HCT116 (cell line): ENCODE data around the gene CYP4F3. TPM values are rescaled to one million over a fixed set of nuclear protein-coding genes. Genes with fewer than 3 reads are reported as not detected.
"Not testable (repeated sequence)": the region's sequence is repeated elsewhere in the genome, so short reads cannot be mapped to it uniquely, and the experiment has no call there.

Experiments
- ATAC-seq: fragments of 200-7000 bp; cut with Tn5 transposase; 2 replicates; pipeline ENCODE4 v1.9.1; 2020; ENCODE audit warnings: mild to moderate bottlenecking, moderate library complexity
- BruUV-seq: library from RNA; stranded (reverse); fragments of 400-500 nt; replicated peaks from 2 replicates; lab custom pipeline; 2021; lab: Mats Ljungman, UMichigan
- CTCF ChIA-PET: fragments of 300-600 bp; sonication (Branson Sonifier 250); formaldehyde crosslinking; loops from one replicate; lab custom pipeline; 2021; ENCODE audit warnings: antibody characterized with exemption; lab: Charles Lee
- POLR2A ChIA-PET: fragments of 300-600, 350-600 bp; sonication (Branson Sonifier 250); formaldehyde crosslinking; loops from one replicate; lab custom pipeline; 2021; ENCODE audit warnings: antibody characterized with exemption; lab: Charles Lee
- RAD21 ChIA-PET, 2 experiments: fragments of 300-600 bp; sonication (Branson Sonifier 250); formaldehyde crosslinking; loops; one replicate each; lab custom pipeline; 2023; ENCODE audit warnings: low total read pairs in 2 of 2; ENCODE audit not compliant: uncharacterized antibody in 2 of 2, unreplicated experiment in 2 of 2, low non-redundant PET in 1 of 2; lab: Charles Lee
- DNase-seq: peaks from one replicate; pipeline ENCODE4 v3.0.0-alpha.2; 2010; ENCODE audit warnings: low read depth, low spot score
- H2AFZ ChIP-seq: fragments of 200-600 bp; shearing (Covaris generic), sonication (generic); 2 replicates; pipeline ENCODE4 v1.6.1; 2017; ENCODE audit warnings: low read depth, mixed run types, mixed read lengths, antibody characterized with exemption, low read length; ENCODE audit not compliant: poor library complexity, severe bottlenecking
- H3K27ac ChIP-seq: 2 replicates; pipeline ENCODE4 v1.5.1; 2012; ENCODE audit warnings: low read depth, low read length
- H3K27me3 ChIP-seq: fragments of 200-600 bp; sonication (generic); 2 replicates; pipeline ENCODE4 v1.6.1; 2016; ENCODE audit warnings: mixed run types, low read length, mixed read lengths; ENCODE audit not compliant: insufficient read depth
- H3K36me3 ChIP-seq, 2 experiments: fragments of 200-500 bp in 1 of 2; fragments of 200-600 bp in 1 of 2; sonication (Bioruptor generic) in 1 of 2; sonication (generic) in 1 of 2; 2 replicates each; pipeline versions ENCODE4 v1.5.1 to v1.6.1; 2014 to 2016; ENCODE audit warnings: low read length in 2 of 2, inconsistent platforms in 1 of 2, mixed read lengths in 1 of 2, mixed run types in 1 of 2; ENCODE audit not compliant: insufficient read depth in 2 of 2, control insufficient read depth in 1 of 2
- H3K4me1 ChIP-seq, 2 experiments: fragments of 200-600 bp in 1 of 2; sonication (generic) in 1 of 2; 2 replicates each; pipeline versions ENCODE4 v1.5.1 to v1.6.1; 2012 to 2017; ENCODE audit warnings: low read length in 2 of 2, inconsistent platforms in 1 of 2, mild to moderate bottlenecking in 1 of 2, mixed read lengths in 1 of 2, mixed run types in 1 of 2, moderate library complexity in 1 of 2; ENCODE audit not compliant: insufficient read depth in 2 of 2, control insufficient read depth in 1 of 2
- H3K4me2 ChIP-seq: fragments of 200-600 bp; sonication (generic); 2 replicates; pipeline ENCODE4 v1.6.1; 2017; ENCODE audit warnings: mixed run types, low read length, mixed read lengths
- H3K4me3 ChIP-seq, 2 experiments: fragments of 200-600 bp in 1 of 2; sonication (generic) in 1 of 2; replicated peaks in 1 of 2; 2 replicates each; pipeline ENCODE4 v1.5.1; 2011 to 2016; ENCODE audit warnings: low read length in 2 of 2, control low read depth in 1 of 2, low read depth in 1 of 2, mild to moderate bottlenecking in 1 of 2, mixed read lengths in 1 of 2, mixed run types in 1 of 2
- H3K79me2 ChIP-seq: fragments of 200-600 bp; sonication (generic); 2 replicates; pipeline ENCODE4 v1.6.1; 2017; ENCODE audit warnings: mild to moderate bottlenecking, mixed run types, low read length, moderate library complexity, mixed read lengths; ENCODE audit not compliant: insufficient read depth
- H3K9ac ChIP-seq: fragments of 200-600 bp; sonication (generic); 2 replicates; pipeline ENCODE4 v1.6.1; 2016; ENCODE audit warnings: low read length, mixed read lengths
- H3K9me2 ChIP-seq: fragments of 200-600 bp; sonication (generic), shearing (Covaris generic); 2 replicates; pipeline ENCODE4 v1.6.1; 2017; ENCODE audit warnings: mixed run types, mild to moderate bottlenecking, moderate library complexity; ENCODE audit not compliant: insufficient read depth
- H3K9me3 ChIP-seq, 2 experiments: fragments of 200-500 bp in 1 of 2; fragments of 200-600 bp in 1 of 2; sonication (Bioruptor generic) in 1 of 2; sonication (generic) in 1 of 2; 2 replicates each; pipeline ENCODE4 v1.6.1; 2014 to 2017; ENCODE audit warnings: low read length in 2 of 2, mixed read lengths in 2 of 2, inconsistent platforms in 1 of 2, low read depth in 1 of 2, mild to moderate bottlenecking in 1 of 2, mixed run types in 1 of 2, moderate library complexity in 1 of 2; ENCODE audit not compliant: control insufficient read depth in 1 of 2, insufficient read depth in 1 of 2
- H4K20me1 ChIP-seq: fragments of 200-600 bp; sonication (generic), shearing (Covaris generic); 2 replicates; pipeline ENCODE4 v1.6.1; 2017; ENCODE audit warnings: mixed run types, mild to moderate bottlenecking, moderate library complexity; ENCODE audit not compliant: insufficient read depth
- EZH2 ChIP-seq: fragments of 200-600 bp; sonication (generic); IDR thresholded peaks from 2 replicates; pipeline ENCODE4 v1.6.1; 2017; ENCODE audit warnings: antibody characterized with exemption, mixed run types
- EZH2phosphoT487 ChIP-seq: fragments of 200-600 bp; IDR thresholded peaks from 2 replicates; pipeline ENCODE4 v1.6.1; 2018; ENCODE audit warnings: antibody characterized with exemption, borderline replicate concordance
- JUND ChIP-seq: IDR thresholded peaks from 2 replicates; pipeline ENCODE4 v1.6.1; 2012
- POLR2AphosphoS5 ChIP-seq: IDR thresholded peaks from 2 replicates; pipeline ENCODE4 v1.6.1; 2011; ENCODE audit warnings: mild to moderate bottlenecking, low read depth, low read length, moderate library complexity
- SRF ChIP-seq: IDR thresholded peaks from 2 replicates; pipeline ENCODE4 v1.6.1; 2012; ENCODE audit warnings: low read depth
- ZNF274 ChIP-seq: fragments of 200-500 bp; sonication (Bioruptor generic); IDR thresholded peaks from 2 replicates; pipeline ENCODE4 v1.6.1; 2014; ENCODE audit warnings: mild to moderate bottlenecking, low read depth, low read length, inconsistent platforms
- intact Hi-C: fragments of 100-400 bp; cut with micrococcal nuclease; formaldehyde crosslinking; loops from 2 replicates; pipeline ENCODE4 v1.10.0; 2022
- total RNA-seq: library from RNA; stranded (reverse); gene quantifications from one replicate; pipeline ENCODE4 v1.2.1, GENCODE V29; 2021; ENCODE audit not compliant: unreplicated experiment

CYP4F3 gene
- total RNA-seq, 1 experiment from 2014 or later, result 3.6 TPM

DNA sequence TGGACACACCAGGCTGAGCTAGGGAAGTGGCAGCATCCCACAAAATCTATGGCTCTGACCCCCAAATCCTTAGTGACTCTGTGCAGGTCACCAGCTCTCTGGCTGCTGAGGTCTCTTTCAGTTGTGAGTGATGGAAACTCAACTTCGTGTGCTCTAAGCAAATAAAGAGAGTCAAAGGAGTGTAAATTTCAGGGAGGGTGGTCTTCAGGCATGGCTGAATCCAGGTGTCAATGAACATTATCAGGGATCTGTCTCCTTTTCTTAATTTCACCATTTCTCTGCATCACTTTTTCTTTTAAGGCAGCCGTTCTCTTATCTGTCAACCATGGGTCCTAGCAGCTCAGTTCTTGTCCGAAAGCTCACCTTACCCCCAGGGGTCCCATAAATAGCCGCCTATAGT, 38.4 kb downstream of the CYP4F3 start:
- CTCF ChIA-PET, result no interaction called here
- RAD21 ChIA-PET, result no interaction called here
- H3K27ac ChIP-seq, result no peak overlapping the region
- ATAC-seq (no peak), DNase-seq (no peak)
- peaks cover 4% of the 10 kb centered on the region; the same call in 1 of the 2 replicates for H3K27me3 ChIP-seq
- intact Hi-C loops, result no loop called here
- TF ChIP-seq EZH2phosphoT487, result no peak
- no peak for TF ChIP-seq EZH2
- no peak for TF ChIP-seq ZNF274
- TF ChIP-seq SRF, result no peak
- no peak for TF ChIP-seq JUND
- TF ChIP-seq POLR2AphosphoS5, result no peak
- no peak overlapping the region for H3K4me2 ChIP-seq
- H3K4me3 ChIP-seq, result no peak overlapping the region
- no TSS peak for BruUV-seq
- H3K4me1 ChIP-seq, result no peaks in the 10 kb centered on the region
- no peak overlapping the region for H3K9ac ChIP-seq
- no peaks in the 10 kb centered on the region for H3K36me3 ChIP-seq
- POLR2A ChIA-PET, result no interaction called here
- no peaks in the 10 kb centered on the region for H3K79me2 ChIP-seq
- no peak overlapping the region for H2AFZ ChIP-seq
- no peaks in the 10 kb centered on the region for H4K20me1 ChIP-seq
- no peaks in the 10 kb centered on the region for H3K9me2 ChIP-seq
- no peaks in the 10 kb centered on the region for H3K9me3 ChIP-seq

DNA sequence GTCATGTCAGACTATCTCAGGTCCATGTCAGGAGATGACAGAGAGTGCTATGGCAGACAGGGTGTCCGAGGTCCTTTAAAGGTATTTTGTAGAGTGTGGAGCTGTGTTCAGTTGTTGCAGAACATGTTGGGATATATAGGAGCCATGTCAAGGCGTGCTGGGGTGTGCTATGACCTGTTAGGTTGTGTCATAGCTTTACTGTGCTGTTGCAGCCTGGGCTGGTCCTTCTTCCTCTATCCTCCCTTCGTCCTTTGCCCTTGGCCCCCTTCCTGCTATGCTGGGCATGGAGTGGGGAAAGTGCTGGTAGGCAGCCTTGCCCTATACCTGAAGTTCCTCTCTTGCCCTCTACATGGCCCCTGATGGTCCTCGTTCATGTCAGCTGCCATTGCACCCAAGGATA, 39.2 kb downstream of the CYP4F3 start:
- intact Hi-C loops, H3K27ac ChIP-seq, H3K9me3 ChIP-seq, POLR2A ChIA-PET, H3K36me3 ChIP-seq, H3K9me2 ChIP-seq, H2AFZ ChIP-seq, CTCF ChIA-PET, BruUV-seq, RAD21 ChIA-PET, DNase-seq, H3K4me3 ChIP-seq, H3K9ac ChIP-seq, H3K4me2 ChIP-seq, ATAC-seq, H3K4me1 ChIP-seq, H3K27me3 ChIP-seq, H4K20me1 ChIP-seq, H3K79me2 ChIP-seq: not testable (repeated sequence)
